ENCODE measurements around the gene ARID1B.

Gene ARID1B

DNA sequence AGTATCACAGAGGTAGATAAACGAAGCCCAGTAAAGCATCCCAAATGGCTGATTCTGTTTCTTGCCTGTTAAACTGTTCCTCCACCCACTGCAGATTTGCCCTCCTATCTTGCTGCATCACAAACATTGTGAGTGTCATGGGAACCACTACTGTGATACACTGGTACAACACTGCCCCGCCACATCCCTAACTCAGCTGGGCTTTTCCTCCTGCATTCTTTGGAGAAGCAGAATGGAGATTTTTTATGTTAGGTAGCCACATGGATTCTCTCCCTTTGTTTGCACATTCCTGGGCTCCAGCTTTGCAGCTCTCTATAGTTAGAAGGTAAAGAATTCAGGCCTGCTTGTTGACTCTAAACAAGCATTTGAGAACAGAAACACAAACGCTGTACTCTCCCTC, 312.1 kb downstream of the ARID1B start:
- DNase-seq: no peak

DNA sequence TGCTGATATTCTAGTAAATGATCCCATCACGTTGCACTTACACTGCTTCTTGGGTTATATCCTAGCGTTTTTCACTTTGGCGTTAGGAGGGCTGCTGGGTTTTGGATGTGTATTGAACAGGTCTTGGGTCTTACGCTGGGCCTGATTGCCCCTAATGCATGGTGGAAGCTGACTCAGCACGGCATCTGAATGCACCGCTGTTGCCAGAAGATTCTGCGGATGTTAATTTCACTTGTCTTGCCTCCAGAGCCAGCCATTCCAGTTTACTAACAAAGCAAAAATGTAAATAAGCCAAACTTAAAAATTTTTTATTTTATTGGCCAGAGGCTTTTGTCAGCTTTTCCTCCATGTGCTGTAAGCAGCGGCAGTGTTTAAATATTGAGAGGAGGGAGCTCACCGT, 312.7 kb downstream of the ARID1B start:
- no peak for DNase-seq

DNA sequence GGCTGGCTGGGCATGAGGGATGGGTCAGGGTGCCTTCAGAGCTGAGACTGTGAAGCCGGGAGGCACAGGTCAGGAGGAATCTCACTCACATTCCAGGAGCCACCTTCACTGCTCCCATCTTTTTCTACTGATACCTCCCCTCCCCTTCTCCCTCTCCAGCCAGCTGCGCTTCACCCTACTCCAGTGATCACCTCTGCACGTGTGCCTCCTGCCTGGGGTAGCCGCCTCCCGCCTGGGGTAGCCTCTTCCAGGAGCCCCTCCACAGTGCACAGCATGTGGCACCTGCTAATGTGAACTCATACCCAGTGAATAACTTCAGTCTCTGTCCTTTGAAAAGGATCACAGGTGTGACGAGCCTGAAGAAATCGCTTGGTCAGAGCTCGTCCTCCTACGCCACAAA, 313.6 kb downstream of the ARID1B start:
- DNase-seq: no peak

DNA sequence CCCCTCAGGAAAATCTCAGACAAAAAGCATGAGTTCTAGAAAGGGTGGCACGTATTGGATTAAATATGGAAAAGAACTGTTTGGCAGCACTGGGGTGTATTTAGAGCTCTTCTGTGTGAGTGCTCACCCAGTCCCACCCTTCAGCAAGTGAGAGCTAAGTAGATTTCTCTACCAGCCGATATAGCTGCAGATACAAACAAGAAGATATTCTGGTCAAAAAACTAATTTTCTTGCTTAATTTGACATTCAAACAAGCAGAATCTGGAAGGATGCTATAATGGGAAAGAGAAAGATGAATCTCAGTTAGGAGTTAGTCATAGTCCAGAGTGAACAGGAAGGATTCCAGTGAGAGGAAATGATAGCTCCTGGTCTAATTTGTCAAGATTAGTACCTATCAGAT, 314.1 kb downstream of the ARID1B start:
- no peak for DNase-seq

DNA sequence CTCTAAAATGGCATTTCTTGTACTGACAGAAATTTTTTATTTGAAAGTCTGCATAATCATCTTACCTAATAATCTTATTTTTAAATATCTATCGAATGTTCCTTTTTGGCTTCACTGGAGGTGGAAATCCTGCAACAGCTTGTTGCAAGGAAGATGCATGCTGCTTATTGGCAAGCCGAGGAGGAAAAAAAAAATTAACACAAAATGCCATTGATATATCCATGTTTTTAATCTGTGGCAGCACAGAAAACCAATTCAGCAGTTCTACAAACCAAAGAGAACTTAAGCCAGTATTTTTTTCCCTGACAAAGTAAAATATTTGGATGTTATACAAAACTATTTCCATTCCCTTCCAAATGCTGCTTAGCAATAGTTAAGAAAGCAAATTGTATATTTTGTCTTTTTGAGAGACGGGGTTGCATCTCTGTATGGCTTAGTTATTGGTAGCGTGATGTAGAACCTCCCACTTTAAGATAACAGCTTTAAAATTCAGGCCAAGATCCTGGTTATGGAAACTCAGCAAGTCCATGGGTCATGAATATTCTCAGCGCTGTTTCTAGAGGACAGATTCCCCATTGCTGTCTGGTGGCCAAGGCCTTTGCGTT, 314.8 kb downstream of the ARID1B start:
- no peak for DNase-seq

DNA sequence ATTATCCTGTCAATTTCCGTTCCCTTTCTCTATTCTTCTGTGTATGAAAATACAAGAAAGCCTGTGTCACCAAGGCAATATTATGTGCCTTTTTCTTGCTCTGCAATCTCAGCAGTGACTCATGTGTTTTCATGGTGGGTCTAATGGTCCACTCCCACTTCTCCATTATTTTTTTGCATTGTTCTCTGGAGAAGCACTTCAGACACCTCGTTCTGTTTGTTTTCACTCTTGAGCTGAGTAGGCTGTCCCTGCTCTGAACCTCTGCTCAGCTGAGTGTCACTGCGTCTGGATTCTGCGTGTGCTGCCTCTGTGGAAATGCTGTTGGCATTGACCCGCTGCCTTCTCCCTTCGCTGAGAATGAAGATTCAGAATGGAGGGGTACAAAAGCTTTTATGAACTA, 315.6 kb downstream of the ARID1B start:
- DNase-seq: no peak

DNA sequence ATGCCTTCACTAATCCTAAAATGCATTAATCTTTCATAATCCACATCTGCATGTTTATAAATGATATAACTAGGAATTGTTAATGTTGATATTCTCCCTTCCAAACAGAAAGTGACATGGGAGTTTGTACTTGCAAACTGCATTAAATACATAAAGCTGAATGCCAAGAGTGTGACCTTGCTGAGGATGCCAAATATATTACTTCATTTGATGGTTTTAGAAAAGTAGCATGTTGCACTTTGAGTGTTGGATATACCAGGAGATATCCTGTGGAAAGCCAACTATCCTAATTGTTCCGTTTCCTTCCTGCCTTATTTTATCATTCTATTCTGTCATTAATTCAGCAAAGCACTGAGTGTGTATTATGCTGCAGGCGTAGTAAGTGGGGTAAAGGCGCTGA, 316.4 kb downstream of the ARID1B start:
- DNase-seq: no peak

DNA sequence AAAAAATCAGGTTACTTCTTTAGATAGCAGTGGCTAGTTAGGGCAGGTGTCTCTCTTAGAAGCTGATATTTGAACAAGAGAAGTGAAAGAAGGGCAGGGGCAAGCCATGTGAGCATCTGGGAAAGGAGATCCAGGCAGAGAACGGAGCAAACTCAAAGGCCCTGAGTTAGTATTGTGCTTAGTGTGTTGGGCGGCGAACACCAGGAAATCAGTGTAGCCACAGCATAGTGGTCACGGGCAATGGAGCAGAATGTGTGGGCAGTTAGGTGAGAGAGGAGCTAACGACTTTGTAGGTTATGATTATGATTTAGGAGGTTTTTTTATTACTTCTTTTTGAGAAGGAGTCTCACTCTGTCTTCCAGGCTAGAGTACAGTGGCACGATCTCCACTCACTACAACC, 316.9 kb downstream of the ARID1B start:
- DNase-seq: no peak

DNA sequence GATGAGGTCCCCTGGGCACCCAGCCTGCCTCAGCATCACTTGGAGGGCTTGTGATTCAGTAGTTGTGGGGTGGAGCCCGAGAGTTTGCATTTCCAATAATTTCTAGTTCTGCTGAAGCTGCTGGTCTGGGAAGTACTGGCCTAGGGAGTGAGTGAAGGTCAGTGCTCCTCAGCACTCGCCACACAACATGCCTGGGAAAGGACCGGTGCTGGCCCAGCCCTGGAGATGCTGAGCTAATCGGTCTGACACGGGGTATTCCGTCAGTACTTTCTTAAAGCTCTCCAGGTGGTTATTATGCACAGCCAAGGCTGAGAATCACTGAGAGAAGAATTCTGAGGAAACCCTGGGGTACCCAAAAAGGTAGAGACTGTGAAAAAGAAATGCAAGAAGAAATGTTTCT, 317.9 kb downstream of the ARID1B start:
- no peak for DNase-seq

DNA sequence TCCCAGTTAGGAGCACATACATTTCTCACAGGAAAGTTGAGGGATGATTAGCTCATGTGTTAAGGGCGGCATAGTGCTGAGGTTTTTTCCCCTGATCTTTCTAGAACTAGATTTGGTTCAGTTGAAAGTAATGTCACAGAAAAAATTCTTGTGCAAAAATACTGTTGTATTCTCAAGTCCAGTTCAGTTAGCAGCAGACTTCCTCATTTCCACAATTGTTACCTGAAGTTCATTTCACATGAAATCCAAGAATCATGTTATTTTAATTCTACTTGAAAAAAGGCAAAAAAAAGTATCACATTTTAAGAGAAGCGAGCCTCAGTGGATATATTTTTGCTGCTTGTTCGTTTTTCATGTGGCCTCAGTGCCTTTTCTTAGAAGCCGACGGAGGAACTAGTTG, 318.4 kb downstream of the ARID1B start:
- DNase-seq: no peak

DNA sequence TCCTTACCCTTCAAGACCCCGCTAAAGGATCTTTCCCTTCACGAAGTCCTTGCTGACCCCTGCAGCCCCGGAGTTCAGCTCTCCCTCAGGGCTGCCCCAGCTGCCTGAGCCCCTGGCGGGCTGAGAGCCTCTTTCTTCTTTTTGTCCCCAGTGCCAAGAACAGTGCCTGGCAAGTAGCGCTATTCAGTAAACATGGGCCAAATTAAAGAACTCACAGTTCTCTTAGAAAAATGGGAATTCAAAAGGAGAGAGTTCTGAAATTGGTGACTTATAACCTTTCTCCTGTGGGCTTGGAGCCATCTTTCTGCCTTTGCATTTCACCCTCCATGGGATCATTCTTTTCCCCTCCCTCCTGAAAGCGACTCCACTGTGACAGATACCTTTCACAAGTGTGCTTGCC, 318.9 kb downstream of the ARID1B start:
- DNase-seq: no peak

DNA sequence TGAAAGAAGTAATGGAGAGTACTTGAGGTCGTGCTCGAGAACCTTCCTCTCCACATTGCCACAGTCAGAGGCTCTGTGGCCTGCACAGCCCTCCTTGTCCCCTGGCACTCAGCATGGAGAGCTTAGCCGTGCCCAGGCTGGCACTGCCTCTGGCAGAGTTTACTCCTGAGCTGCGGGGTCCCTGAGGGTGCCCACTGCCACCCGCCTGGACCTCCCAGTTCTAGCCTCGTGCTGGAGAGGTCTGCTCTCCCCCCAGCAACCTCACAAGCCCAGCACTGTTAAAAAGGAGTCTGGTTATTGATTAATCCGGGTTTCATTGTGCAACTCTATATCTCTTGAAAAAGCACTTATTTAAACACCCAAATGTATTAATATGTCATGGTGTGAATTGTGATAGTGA, 319.3 kb downstream of the ARID1B start:
- DNase-seq: no peak

DNA sequence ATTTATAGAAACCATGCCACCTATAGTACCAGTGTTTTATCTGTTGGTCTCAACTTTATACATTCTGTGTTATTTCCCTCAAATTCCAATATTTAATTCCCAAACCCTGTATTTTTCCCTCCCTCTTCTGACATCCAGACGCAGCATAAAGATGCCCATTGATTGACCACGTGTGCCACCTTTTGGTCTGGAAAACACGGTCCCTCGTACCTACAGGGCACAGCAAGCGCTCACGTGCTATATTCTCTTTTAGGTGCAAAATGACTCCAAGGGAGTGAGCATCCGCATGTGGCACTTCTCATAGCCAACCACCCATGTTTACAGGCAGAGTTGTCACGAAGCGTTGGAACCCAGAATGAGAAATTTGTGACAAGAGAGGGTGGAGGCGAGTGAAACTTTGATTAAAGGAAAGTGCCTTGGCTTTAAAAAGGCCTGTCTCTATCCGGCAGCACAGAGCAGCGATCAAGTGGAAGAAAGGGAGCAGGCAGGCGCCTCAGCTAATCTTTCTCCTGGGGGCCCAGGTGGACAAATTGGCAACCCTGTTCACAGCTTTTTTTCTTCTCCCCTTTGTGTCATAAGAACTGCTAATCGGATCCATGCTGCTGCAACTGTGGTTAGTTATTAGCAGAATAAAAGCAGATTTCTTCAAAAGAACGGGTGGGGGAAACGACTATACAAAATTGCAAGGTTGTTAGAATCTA, 320.2 kb downstream of the ARID1B start:
- DNase-seq: no peak

DNA sequence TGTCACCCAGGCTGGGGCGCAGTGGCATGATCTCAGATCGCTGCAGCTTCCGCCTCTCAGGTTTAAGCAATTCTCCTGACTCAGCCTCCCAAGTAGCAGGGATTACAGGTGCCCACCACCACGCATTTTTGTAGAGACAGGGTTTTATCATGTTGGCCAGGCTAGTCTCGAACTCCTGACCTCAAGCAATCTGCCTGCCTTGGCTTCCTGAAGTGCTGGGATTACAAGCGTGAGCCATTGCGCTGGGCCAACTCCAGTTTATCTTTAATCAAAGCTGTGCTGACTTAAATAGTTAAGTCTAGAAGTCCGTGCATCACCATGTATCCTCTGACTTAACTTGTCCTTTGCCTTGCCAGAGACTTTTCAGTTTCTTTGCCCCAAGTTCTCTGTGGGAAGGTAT, 321.8 kb downstream of the ARID1B start:
- DNase-seq: no peak

DNA sequence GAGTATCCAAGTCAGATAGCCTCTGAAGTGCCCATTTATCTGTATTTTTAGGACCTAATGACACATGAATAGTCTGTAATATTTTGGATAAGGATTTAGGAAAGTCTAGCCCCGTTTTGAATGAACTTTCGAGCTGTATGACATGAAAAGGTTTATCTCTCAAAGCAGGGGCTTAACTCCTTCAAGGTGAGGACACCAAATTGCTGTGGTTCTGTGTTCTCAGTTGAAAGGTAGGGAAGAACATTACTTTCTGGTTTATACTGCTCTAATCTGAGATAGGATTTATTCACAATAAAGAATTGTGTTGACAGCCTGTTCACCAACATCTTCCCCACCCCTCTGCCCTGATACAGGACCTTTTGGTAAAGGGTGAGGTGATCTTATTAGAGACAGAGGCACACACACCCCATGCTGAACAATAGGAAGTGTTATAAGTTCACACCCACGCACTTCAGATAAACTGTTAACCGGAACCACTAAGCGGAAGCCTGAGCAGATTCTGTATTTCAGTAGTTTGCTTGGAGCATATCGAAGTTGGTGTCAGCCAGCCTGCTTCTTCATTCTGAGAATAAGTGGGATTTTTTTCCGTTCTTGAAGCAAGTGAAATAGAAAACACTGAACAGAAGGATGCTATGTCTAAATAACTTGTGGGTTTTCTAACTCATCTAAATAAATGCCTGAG, 322.9 kb downstream of the ARID1B start:
- DNase-seq: peak; percentile 58

DNA sequence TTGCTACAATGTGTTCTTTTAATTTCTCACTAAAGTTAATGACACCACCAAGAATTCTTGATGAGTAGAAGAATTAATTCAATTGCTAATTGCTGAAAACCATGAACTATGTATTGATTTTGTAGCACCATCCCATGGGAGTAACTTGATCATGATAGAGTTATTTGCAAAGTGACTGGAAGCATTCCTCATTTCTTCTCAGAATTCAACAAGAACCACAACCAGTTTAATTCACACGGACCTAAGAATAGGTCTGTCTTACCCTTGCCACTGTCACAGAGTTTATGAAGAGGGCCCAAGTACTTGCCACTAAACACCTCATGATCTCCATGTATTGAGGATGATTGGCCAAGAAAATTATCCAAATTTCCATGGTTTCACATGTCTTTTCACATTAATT, 324.0 kb downstream of the ARID1B start:
- DNase-seq: no peak

DNA sequence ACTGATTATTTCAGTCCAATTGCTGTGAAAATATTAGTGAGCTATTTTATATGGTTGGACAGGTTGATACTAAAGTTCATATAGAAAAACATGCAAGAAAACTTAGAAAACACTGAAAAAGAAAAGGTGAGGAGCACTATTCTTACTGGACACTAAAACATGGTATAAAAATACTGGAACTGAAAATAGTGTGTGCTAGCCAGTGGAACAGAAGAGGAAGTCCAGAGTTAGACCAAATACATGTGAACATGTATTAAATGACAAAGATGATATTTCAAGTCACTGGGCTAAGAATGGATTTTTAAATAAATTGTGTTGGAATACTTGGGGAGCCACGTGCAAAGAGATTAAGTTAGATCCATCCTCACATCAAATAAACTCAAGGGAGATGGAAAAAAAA, 327.6 kb downstream of the ARID1B start:
- no peak for DNase-seq

DNA sequence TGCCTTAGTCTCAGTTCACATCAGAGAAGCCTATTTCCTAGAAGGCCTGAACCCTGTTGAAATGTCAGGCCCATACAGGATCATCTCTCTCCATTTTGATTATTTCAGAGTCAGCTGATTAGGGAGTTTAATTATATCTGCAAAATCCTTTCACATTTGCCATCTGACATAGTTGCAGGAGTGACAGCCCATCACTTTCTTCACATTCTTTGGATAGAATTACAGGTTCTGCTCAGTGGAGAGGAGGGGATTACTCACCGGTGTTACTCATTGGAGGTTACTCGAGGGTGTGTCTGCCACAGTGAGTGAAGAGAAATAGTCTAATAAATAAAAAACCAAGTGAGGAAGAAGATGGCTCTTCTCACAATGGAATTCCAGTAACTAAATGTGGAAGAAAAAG, 329.3 kb downstream of the ARID1B start:
- no peak for DNase-seq

DNA sequence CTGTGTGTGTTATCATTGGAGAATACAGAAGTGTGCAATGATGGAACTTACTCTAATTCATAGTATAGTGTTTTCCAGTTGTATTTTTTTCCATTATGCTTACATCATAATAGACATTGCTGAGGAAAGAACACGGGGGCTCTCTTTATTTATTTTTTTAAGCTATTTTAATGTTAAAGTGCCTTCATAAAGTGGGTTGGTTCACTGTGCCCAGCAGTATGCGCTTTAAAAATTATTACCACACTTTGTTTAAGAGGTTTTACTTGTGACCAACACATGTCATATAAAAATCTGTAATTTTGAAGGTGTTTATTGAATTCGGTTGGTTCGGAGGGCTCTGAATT, 330.4 kb downstream of the ARID1B start:
- no peak for DNase-seq

DNA sequence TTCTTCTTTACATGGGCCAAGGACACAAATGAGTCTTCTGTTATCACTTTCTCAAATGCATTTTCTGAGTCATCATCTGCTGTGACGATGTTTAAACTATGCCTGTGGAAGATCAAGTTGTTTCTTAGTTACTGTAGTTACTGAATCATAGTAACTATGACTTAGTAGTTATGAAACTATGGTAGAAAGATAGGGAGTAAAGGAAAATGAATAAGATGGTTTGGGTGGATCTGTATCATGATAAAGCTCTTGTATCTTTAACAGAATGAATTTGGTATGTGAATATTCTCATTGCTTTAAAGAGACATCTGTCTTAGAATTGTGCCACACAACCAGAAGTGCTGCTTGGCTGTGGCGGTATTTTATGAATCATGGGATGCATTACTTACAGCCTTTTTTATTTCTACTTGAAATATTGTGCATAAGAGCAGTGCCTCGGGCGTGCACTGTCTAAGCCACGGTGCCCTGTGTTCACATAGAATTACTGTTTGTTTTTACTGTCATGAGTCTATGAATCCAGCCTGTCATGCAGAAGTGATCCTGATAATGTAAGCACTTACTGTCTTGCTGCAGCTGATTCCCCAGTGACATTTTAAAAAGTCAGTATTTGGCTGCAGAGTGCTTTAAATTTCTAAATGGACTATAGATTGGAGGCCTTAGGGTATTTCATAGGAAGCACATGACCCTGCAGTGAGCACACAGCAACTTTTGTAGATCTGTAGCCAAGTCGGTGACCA, 330.9 kb downstream of the ARID1B start:
- DNase-seq: no peak

DNA sequence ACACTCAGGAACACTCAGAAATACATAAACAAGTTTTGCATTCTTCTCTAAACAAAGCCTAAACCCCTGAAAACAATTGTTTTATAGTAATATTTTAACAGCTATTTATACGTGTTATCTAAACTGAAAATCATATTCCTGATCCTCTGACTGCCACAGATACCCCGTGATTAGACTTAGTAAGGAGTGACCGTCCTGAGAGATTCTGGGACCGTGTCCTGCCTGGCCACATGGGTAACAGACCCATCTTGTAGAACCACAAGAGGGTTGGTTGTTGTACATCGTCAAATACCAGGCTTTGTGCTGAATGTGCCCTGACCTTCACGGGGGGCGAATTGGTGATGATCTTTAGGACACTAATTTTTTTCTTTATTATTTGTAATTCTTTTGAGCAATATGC, 331.7 kb downstream of the ARID1B start:
- DNase-seq: no peak

DNA sequence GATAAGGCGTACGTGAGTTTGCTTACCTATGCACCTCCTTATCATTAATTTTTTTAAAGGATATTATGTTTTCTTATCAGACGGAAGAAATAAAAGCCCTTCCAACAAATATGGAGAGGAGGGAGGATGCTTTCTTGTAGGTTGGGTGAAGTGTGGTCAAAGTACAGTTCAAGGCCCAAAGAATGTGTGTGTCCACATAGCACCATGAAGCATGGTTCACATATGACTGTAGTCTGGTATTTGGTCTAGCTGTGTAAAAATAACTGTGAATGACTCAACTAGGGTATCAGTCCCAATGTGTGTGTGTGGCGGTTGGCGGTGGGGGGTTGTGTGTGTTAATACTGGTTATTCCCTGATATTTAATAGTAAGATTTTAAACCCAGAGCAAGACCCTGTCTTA, 333.4 kb downstream of the ARID1B start:
- no peak for DNase-seq

DNA sequence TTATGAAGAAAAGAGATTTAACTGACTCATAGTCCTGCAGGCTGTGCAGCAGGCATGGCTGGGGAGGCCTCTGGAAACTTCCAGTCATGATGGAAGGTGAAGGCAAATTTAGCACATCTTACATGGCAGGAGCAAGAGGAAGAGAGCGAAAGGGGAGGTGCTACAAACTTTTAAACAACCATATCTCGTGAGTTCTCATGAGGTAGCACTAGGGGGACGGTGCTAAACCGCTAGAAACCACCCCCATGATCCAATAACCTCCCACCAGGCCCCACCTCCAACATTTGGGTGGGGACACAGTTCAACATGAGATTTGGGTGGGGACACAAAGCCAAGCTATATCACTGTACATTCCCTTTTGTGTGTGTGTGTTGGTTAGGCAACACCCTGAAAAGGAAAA, 336.2 kb downstream of the ARID1B start:
- no peak for DNase-seq

DNA sequence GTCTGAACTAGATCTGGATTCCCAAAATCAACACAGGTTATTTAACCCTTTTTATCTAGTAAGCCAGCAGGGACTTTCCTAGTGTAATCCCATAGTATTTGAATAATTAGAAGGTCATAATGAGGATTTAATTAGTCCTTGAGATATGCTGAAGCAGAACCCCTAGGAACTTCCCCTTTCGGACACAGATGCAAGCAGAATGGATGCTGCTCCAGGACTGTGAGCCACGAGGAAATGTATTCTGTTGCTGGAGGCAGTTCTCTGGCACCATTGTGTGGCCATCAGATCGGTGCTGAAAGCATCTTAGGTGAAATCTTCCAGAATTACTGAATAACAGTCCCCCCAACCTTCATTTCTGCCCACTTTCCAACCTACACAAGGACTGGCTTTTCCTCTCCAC, 339.2 kb downstream of the ARID1B start:
- no peak for DNase-seq

Data from CD4-positive, alpha-beta T cell treated with Interleukin-15 for 1 hour (primary cell).